Neutrophil (primary cell): ENCODE data around the gene C2orf42.
"Not testable (repeated sequence)": the region's sequence is repeated elsewhere in the genome, so short reads cannot be mapped to it uniquely, and the experiment has no call there.

ENCODE experiments used
- H3K27ac ChIP-seq: fragments of 200-600 bp; sonication (generic); 2 replicates; pipeline ENCODE4 v1.5.1; 2016; ENCODE audit warnings: mild to moderate bottlenecking, moderate library complexity
- H3K27me3 ChIP-seq: fragments of 200-600 bp; sonication (generic); 2 replicates; pipeline ENCODE4 v1.6.0; 2016; ENCODE audit warnings: mild to moderate bottlenecking
- H3K36me3 ChIP-seq: fragments of 200-600 bp; sonication (generic); 2 replicates; pipeline ENCODE4 v1.5.1; 2017
- H3K4me1 ChIP-seq, 2 experiments: fragments of 200-600 bp in 1 of 2; sonication (generic) in 1 of 2; 1 replicate in 1 of 2; 2 replicates in 1 of 2; pipeline versions ENCODE4 v1.5.1 to v1.6.1; 2013 to 2016; ENCODE audit warnings: low read depth in 1 of 2, low read length in 1 of 2, mild to moderate bottlenecking in 1 of 2, moderate library complexity in 1 of 2; ENCODE audit not compliant: control insufficient read depth in 1 of 2, insufficient read depth in 1 of 2
- H3K4me3 ChIP-seq, 2 experiments: fragments of 200-600 bp in 1 of 2; sonication (generic) in 1 of 2; 1 replicate in 1 of 2; 2 replicates in 1 of 2; pipeline ENCODE4 v1.5.1; 2013 to 2016; ENCODE audit warnings: low read depth in 1 of 2, low read length in 1 of 2, mild to moderate bottlenecking in 1 of 2, moderate library complexity in 1 of 2
- H3K9me3 ChIP-seq: fragments of 200-600 bp; sonication (generic); 2 replicates; pipeline ENCODE4 v1.5.1; 2016
- TF ChIP-seq, protein P1 (sequence below): fragments of 200-600 bp; sonication (generic); IDR thresholded peaks from 2 replicates; pipeline ENCODE4 v1.5.1; 2016; ENCODE audit warnings: antibody characterized with exemption

C2orf42 gene

DNA sequence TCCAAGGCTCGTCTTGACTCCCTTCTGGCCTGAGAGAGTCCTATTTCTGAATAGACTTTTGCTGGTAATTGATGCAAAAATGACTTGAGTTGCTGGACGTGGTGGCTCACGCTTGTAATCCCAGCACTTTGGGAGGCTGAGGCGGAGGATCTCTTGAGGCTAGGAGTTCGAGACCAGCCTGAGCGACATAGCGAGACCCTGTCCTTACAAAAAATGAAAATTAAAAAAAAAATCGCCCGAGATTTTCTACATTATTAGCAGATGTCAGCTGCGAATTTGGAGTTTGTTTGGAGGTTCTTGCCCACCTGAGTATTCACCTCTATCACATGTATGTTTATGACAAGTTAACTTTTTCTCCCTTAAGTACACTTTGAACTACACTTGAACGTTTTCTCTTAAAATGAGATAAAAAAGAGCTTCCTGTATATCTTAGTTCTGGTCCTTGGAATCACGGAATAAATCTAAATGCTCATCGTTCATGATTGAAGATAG lies 471 bp upstream of the C2orf42 start:
- Histone ChIP-seq H3K4me1 (peaks cover 12 to 15% of the 10 kb centered on the region in 2 experiments), H3K36me3 (no peaks in the 10 kb centered on the region), H3K27ac (peak overlapping the region; percentile 93), H3K4me3 (peak overlapping the region; percentile 79 to 95), H3K9me3 (no peaks in the 10 kb centered on the region), H3K27me3 (no peaks in the 10 kb centered on the region)
- TF ChIP-seq, protein P1, sequence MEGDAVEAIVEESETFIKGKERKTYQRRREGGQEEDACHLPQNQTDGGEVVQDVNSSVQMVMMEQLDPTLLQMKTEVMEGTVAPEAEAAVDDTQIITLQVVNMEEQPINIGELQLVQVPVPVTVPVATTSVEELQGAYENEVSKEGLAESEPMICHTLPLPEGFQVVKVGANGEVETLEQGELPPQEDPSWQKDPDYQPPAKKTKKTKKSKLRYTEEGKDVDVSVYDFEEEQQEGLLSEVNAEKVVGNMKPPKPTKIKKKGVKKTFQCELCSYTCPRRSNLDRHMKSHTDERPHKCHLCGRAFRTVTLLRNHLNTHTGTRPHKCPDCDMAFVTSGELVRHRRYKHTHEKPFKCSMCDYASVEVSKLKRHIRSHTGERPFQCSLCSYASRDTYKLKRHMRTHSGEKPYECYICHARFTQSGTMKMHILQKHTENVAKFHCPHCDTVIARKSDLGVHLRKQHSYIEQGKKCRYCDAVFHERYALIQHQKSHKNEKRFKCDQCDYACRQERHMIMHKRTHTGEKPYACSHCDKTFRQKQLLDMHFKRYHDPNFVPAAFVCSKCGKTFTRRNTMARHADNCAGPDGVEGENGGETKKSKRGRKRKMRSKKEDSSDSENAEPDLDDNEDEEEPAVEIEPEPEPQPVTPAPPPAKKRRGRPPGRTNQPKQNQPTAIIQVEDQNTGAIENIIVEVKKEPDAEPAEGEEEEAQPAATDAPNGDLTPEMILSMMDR = no peak

DNA sequence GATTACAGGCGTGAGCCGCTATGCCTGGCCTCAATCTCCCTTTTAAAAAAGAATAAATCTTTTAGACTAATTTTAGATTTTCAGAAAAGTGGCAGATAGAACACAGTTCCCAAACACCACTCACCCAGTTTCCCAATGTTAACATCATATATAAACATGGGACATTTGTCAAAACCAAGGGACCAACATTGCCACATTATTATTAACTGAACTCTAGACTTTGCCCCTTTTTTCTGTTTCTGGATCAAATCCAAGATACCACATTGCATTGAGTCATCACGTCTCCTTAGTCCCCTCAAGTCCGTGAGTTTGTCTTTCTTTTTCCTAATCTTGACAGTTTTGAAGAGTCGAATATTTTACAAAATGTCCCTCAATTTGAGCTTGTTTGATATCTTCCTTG lies 2.4 kb downstream of the C2orf42 start:
- Histone ChIP-seq H3K27me3 (no peaks in the 10 kb centered on the region), H3K9me3 (no peaks in the 10 kb centered on the region)

DNA sequence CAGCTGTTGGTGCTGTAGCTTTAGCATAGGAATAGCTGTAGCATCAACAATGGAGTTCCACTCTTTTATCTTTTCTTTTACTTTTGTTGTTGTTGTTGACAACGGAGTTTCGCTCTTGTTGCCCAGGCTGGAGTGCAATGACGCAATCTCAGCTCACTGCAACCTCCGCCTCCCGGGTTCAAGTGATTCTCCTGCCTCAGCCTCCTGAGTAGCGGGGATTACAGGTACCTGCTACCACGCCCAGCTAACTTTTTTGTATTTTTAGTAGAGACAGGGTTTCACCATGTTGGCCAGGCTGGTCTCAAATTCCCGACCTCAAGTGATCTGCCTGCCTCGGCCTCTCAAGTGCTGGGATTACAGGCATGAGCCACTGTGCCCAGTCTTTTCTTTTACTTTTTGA lies 3.6 kb downstream of the C2orf42 start:
- H3K9me3 ChIP-seq, H3K27ac ChIP-seq, H3K4me3 ChIP-seq, H3K27me3 ChIP-seq, H3K36me3 ChIP-seq: not testable (repeated sequence)
- peaks cover 12 to 15% of the 10 kb centered on the region in 2 experiments for H3K4me1 ChIP-seq

More for the DNA sequence above, 2.4 kb downstream of the C2orf42 start:
- Histone ChIP-seq H3K4me1 (peaks cover 12 to 15% of the 10 kb centered on the region in 2 experiments), H3K36me3 (no peaks in the 10 kb centered on the region), H3K27ac (no peak overlapping the region), H3K4me3 (no peak overlapping the region)
- TF ChIP-seq, protein P1 = no peak

DNA sequence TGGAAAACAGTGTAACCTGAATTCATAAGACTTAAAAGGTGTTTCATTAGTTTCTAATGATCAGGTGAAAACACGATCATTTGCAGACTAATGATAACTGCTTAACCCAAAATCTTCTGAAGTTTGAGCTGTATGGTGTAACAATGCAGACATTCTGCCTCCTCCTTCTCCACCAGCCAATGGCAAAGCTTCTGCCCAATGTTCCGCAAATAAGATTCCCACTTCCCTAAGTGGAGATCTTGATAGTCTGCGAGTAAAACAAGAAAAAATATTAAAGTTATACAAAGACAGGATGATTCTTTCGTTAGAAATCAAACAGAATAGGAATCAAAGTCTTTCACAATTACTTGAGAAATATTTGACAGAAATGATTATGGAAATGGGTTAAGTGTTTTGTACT lies 8.1 kb downstream of the C2orf42 start:
- no peaks in the 10 kb centered on the region for H3K9me3 ChIP-seq

DNA sequence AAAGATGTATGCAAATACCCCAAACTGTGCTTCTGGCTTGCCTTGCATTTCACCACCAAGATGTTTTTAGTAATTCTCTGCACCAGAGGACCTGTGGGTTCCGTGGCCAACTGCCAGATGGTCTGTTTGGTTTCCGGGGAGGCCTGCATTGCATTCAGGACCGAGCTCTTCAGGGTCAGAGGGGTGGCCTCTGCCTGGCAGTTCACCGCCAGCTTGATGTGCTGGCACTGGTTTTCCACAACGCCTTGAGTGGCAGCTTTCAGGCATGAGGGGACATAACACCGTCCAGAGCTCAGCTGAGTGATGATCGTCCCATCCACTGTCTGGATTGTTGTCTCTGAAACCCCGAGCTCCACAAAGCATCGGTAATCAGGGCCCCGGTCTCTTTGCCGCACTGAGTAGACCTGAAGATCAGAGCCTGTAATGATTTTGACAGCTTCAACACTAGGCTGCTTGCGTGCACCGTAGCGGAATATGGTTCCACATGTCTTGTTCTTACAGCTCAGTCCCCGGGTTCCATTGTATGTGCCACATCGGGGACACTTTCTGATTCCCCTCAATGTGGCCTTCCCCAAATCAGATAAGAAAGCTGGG lies 9.4 kb downstream of the C2orf42 start:
- Histone ChIP-seq H3K4me3 (no peak overlapping the region), H3K27ac (no peak overlapping the region), H3K27me3 (no peaks in the 10 kb centered on the region), H3K9me3 (no peaks in the 10 kb centered on the region), H3K4me1 (no peaks in the 10 kb centered on the region), H3K36me3 (peaks cover 46% of the 10 kb centered on the region)
- TF ChIP-seq, protein P1 = no peak

More for the DNA sequence above, 8.1 kb downstream of the C2orf42 start:
- TF ChIP-seq, protein P1 = no peak
- Histone ChIP-seq H3K36me3 (peaks cover 33% of the 10 kb centered on the region), H3K4me1 (no peaks in the 10 kb centered on the region), H3K27ac (no peak overlapping the region), H3K4me3 (no peak overlapping the region), H3K27me3 (no peaks in the 10 kb centered on the region)

DNA sequence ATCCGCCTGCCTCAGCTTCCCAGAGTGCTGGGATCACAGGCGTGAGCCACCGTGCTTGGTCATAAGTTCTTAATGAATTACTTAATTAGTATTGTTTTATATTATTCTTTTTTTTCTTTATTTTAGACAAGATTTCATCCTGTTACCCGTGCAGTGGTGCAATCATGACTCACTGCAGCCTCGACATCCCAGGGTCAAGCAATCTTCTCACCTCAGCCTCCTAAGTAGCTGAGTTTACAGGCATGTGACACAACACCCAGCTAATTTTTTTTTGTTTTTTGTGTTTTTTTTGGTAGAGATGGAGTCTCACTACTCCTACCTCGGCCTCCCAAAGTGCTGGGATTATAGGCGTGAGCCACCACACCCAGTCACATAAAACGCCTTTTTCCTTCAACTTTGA lies 17.3 kb downstream of the C2orf42 start:
- Histone ChIP-seq H3K27ac (no peak overlapping the region), H3K27me3 (no peaks in the 10 kb centered on the region), H3K36me3 (peaks cover 73% of the 10 kb centered on the region), H3K4me3 (no peak overlapping the region), H3K9me3 (no peaks in the 10 kb centered on the region), H3K4me1 (no peaks in the 10 kb centered on the region)
- TF ChIP-seq, protein P1 = no peak

DNA sequence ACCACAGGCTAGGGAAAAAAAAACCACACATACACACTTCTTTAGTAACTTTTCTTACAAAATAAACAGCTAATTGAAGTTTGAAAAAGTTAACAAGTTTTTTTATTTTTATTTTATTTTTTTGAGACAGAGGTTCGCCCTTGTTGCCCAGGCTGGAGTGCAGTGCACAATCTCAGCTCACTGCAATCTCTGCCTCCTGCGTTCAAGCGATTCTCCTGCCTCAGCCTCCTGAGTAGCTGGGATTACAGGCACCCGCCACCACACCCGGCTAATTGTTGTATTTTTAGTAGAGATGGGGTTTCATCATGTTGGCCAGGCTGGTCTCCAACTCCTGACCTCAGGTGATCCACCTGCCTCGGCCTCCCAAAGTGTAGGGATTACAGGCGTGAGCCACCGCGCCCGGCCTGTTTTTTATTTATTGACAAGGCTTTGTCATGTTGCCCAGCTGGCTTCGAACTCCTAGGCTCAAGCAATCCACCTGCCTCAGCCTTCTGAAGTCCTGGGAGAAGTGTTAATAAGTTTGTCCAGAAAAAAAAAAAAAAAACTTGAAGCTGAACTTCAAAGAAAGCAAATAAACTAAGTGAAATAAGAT lies 21.1 kb downstream of the C2orf42 start:
- not testable (repeated sequence) for H3K27ac ChIP-seq, H3K9me3 ChIP-seq, H3K27me3 ChIP-seq, H3K4me1 ChIP-seq, H3K4me3 ChIP-seq
- peaks cover 69% of the 10 kb centered on the region for H3K36me3 ChIP-seq
